IMR-90 (cell line): ENCODE measurements around the gene DCANP1. TPM values are rescaled to one million over a fixed set of nuclear protein-coding genes. Genes with fewer than 3 reads are reported as not detected.

Experiments
- ATAC-seq: fragments of 200-7000 bp; cut with Tn5 transposase; 2 replicates; pipeline ENCODE4 v1.9.1; 2020; ENCODE audit warnings: low read depth, mild to moderate bottlenecking, moderate library complexity
- BruUV-seq: library from RNA; stranded (reverse); fragments of 400-500 nt; replicated peaks from 2 replicates; lab custom pipeline; 2021; lab: Mats Ljungman, UMichigan
- CTCF ChIA-PET: fragments of 300-600 bp; formaldehyde crosslinking; extraction: SDS; loops from one replicate; lab custom pipeline; 2021; ENCODE audit warnings: antibody characterized with exemption; lab: Yijun Ruan, JAX
- POLR2A ChIA-PET: fragments of 300-600 bp; sonication (Branson Sonifier 250); formaldehyde crosslinking; loops from one replicate; lab custom pipeline; 2022; ENCODE audit warnings: antibody characterized with exemption; ENCODE audit not compliant: unreplicated experiment; lab: Charles Lee
- DNase-seq: peaks from one replicate; pipeline ENCODE4 v3.0.0; 2013
- H2AFZ ChIP-seq: replicated peaks from 2 replicates; pipeline ENCODE3; 2013; ENCODE audit warnings: low read length, mild to moderate bottlenecking; ENCODE audit not compliant: poor library complexity
- H2AK5ac ChIP-seq: 2 replicates; pipeline ENCODE4 v1.6.1; 2013; ENCODE audit warnings: low read depth, low read length, inconsistent platforms
- H2AK9ac ChIP-seq: replicated peaks from 2 replicates; pipeline ENCODE3; 2013; ENCODE audit warnings: mild to moderate bottlenecking, low read depth, low read length, moderate library complexity; ENCODE audit not compliant: poor library complexity
- H2BK120ac ChIP-seq: 2 replicates; pipeline ENCODE4 v1.6.1; 2013; ENCODE audit warnings: low read depth, low read length, inconsistent platforms
- H2BK15ac ChIP-seq: 3 replicates; pipeline ENCODE4 v1.6.1; 2013; ENCODE audit warnings: low read depth, low read length, inconsistent platforms
- H2BK20ac ChIP-seq: 2 replicates; pipeline ENCODE4 v1.6.1; 2013; ENCODE audit warnings: low read depth, mild to moderate bottlenecking, inconsistent platforms, low read length, moderate library complexity
- H2BK5ac ChIP-seq: 2 replicates; pipeline ENCODE4 v1.6.1; 2013; ENCODE audit warnings: mild to moderate bottlenecking, low read depth, low read length, inconsistent platforms; ENCODE audit not compliant: poor library complexity, severe bottlenecking
- H3K14ac ChIP-seq: replicated peaks from 2 replicates; pipeline ENCODE4 v1.6.1; 2013; ENCODE audit warnings: low read depth, low read length, inconsistent platforms
- H3K18ac ChIP-seq: 2 replicates; pipeline ENCODE4 v1.6.1; 2013; ENCODE audit warnings: low read depth, low read length, control low read depth
- H3K23ac ChIP-seq: 2 replicates; pipeline ENCODE4 v1.6.1; 2013; ENCODE audit warnings: low read depth, low read length, inconsistent platforms
- H3K27ac ChIP-seq: 2 replicates; pipeline ENCODE4 v1.5.1; 2013; ENCODE audit warnings: mild to moderate bottlenecking, control low read depth, low read length; ENCODE audit not compliant: insufficient read depth
- H3K27me3 ChIP-seq: 2 replicates; pipeline ENCODE4 v1.6.1; 2013; ENCODE audit warnings: low read length; ENCODE audit not compliant: control insufficient read depth, insufficient read depth
- H3K36me3 ChIP-seq: 2 replicates; pipeline ENCODE4 v1.6.1; 2013; ENCODE audit warnings: low read length, mixed read lengths; ENCODE audit not compliant: control insufficient read depth, insufficient read depth
- H3K4ac ChIP-seq: 2 replicates; pipeline ENCODE4 v1.6.1; 2013; ENCODE audit warnings: low read depth, low read length, inconsistent platforms
- H3K4me1 ChIP-seq: 2 replicates; pipeline ENCODE4 v1.6.1; 2013; ENCODE audit warnings: low read length, mixed read lengths; ENCODE audit not compliant: control insufficient read depth, insufficient read depth
- H3K4me2 ChIP-seq: 2 replicates; pipeline ENCODE4 v1.6.1; 2013; ENCODE audit warnings: low read depth, mild to moderate bottlenecking, control low read depth, low read length, moderate library complexity
- H3K4me3 ChIP-seq: 2 replicates; pipeline ENCODE4 v1.5.1; 2013; ENCODE audit warnings: low read depth, mild to moderate bottlenecking, control low read depth, low read length, moderate library complexity; ENCODE audit not compliant: insufficient read depth
- H3K56ac ChIP-seq: 2 replicates; pipeline ENCODE4 v1.6.1; 2013; ENCODE audit warnings: low read length, inconsistent platforms; ENCODE audit not compliant: insufficient read depth; ENCODE audit errors: extremely low read depth
- H3K79me1 ChIP-seq, 2 experiments: 2 replicates each; pipeline ENCODE4 v1.6.1; 2013; ENCODE audit warnings: low read length in 2 of 2, inconsistent platforms in 1 of 2, low read depth in 1 of 2
- H3K9ac ChIP-seq: 2 replicates; pipeline ENCODE4 v1.6.1; 2013; ENCODE audit warnings: low read depth, low read length, control low read depth
- H3K9me1 ChIP-seq: 2 replicates; pipeline ENCODE4 v1.6.1; 2013; ENCODE audit warnings: low read length, inconsistent platforms; ENCODE audit not compliant: insufficient read depth
- H3K9me3 ChIP-seq: 2 replicates; pipeline ENCODE4 v1.6.1; 2013; ENCODE audit warnings: low read length; ENCODE audit not compliant: control insufficient read depth, insufficient read depth
- H4K20me1 ChIP-seq: 2 replicates; pipeline ENCODE4 v1.6.1; 2013; ENCODE audit warnings: low read length, inconsistent platforms; ENCODE audit not compliant: insufficient read depth
- H4K5ac ChIP-seq: 2 replicates; pipeline ENCODE4 v1.6.1; 2013; ENCODE audit warnings: mild to moderate bottlenecking, low read depth, low read length, control low read depth
- H4K8ac ChIP-seq, 2 experiments: 2 replicates each; pipeline ENCODE4 v1.6.1; 2013; ENCODE audit warnings: low read depth in 2 of 2, low read length in 2 of 2, control low read depth in 1 of 2, inconsistent platforms in 1 of 2
- H4K91ac ChIP-seq: 2 replicates; pipeline ENCODE4 v1.6.1; 2013; ENCODE audit warnings: low read depth, low read length, inconsistent platforms; ENCODE audit not compliant: insufficient read depth
- BHLHE40 ChIP-seq: fragments of 150-350 bp; IDR thresholded peaks from 2 replicates; pipeline ENCODE4 v1.6.1; 2016; ENCODE audit warnings: mild to moderate bottlenecking, low read depth, low read length
- CEBPB ChIP-seq: IDR thresholded peaks from 2 replicates; pipeline ENCODE4 v1.6.1; 2012; ENCODE audit warnings: low read depth, low read length, improper control_type of control experiment
- CHD1 ChIP-seq: IDR thresholded peaks from 2 replicates; pipeline ENCODE4 v1.6.1; 2012; ENCODE audit warnings: low read depth, low read length, improper control_type of control experiment
- ELK1 ChIP-seq: fragments of 150-350 bp; IDR thresholded peaks from 2 replicates; pipeline ENCODE4 v1.6.1; 2016; ENCODE audit warnings: low read depth, mild to moderate bottlenecking, low read length, moderate library complexity, borderline replicate concordance
- FOS ChIP-seq: fragments of 150-350 bp; IDR thresholded peaks from 2 replicates; pipeline ENCODE4 v1.6.1; 2016; ENCODE audit warnings: low read depth, low read length
- MAFK ChIP-seq: IDR thresholded peaks from 2 replicates; pipeline ENCODE4 v1.6.1; 2012; ENCODE audit warnings: low read depth, low read length, improper control_type of control experiment
- MXI1 ChIP-seq: IDR thresholded peaks from 2 replicates; pipeline ENCODE4 v1.6.1; 2012; ENCODE audit warnings: low read depth, mild to moderate bottlenecking, low read length, moderate library complexity, borderline replicate concordance
- POLR2A ChIP-seq: IDR thresholded peaks from 2 replicates; pipeline ENCODE4 v1.6.1; 2012; ENCODE audit warnings: mild to moderate bottlenecking, low read depth, low read length
- RAD21 ChIP-seq: IDR thresholded peaks from 2 replicates; pipeline ENCODE4 v1.6.1; 2012; ENCODE audit warnings: low read length, improper control_type of control experiment
- RFX5 ChIP-seq: IDR thresholded peaks from 2 replicates; pipeline ENCODE4 v1.8.0; 2012; ENCODE audit warnings: low read depth, mild to moderate bottlenecking, low read length, moderate library complexity
- SMC3 ChIP-seq: fragments of 150-350 bp; IDR thresholded peaks from 2 replicates; pipeline ENCODE4 v1.6.1; 2016; ENCODE audit warnings: low read depth, mild to moderate bottlenecking, antibody characterized with exemption, low read length, moderate library complexity
- USF2 ChIP-seq: fragments of 150-350 bp; IDR thresholded peaks from 2 replicates; pipeline ENCODE4 v1.6.1; 2017; ENCODE audit warnings: mild to moderate bottlenecking, antibody characterized with exemption, low read length, low read depth
- WGBS, 2 experiments: methylation state at CpG; one replicate each; pipeline versions ENCODE4 v1.1.5 to v1.1.7; 2013; ENCODE audit warnings: missing lambda C conversion rate in 2 of 2; ENCODE audit not compliant: insufficient read length in 1 of 2; ENCODE audit errors: extremely low coverage in 2 of 2; 5-methylcytosine and 5-hydroxymethylcytosine counted together
- dilution Hi-C: fragments of 300-500 bp; cut with HindIII; formaldehyde crosslinking; loops from one replicate; pipeline ENCODE4 v1.14.3; 2018; ENCODE audit warnings: low sequenced_read_pairs; ENCODE audit not compliant: unreplicated experiment
- in situ Hi-C: fragments of 300-500 bp; cut with MboI; formaldehyde crosslinking; loops from 3 replicates; pipeline ENCODE4 v1.14.3; 2019; ENCODE audit warnings: low sequenced_read_pairs, inconsistent platforms, mixed read lengths
- intact Hi-C: fragments of 100-400 bp; cut with micrococcal nuclease; formaldehyde crosslinking; loops from 2 replicates; pipeline ENCODE4 v1.10.0; 2022
- polyA plus RNA-seq, 3 experiments: library from polyadenylated mRNA; depleted of rRNA; stranded (reverse); fragments of >200 nt; gene quantifications; 2 replicates each; pipeline ENCODE4 v1.2.3, GENCODE V29; 2012; ENCODE audit warnings: low replicate concordance in 1 of 3
- total RNA-seq: library from RNA; depleted of rRNA; stranded (reverse); fragments of >200 nt; gene quantifications from 2 replicates; pipeline ENCODE4 v1.2.3, GENCODE V29; 2012

The DCANP1 gene
- total and polyA plus RNA-seq, 2 of the 4 experiments (the other 2 are of a cell fraction), result not detected

- H2BK5ac ChIP-seq, result no peak overlapping the region
- no peak overlapping the region for H2AK9ac ChIP-seq
- H3K9ac ChIP-seq, result no peak overlapping the region
- no peak overlapping the region for H4K5ac ChIP-seq
- H2BK120ac ChIP-seq, result no peak overlapping the region
- no peaks in the 10 kb centered on the region for H3K27me3 ChIP-seq
- H3K4me3 ChIP-seq, result no peak overlapping the region
- TF ChIP-seq FOS (no peak), ELK1 (no peak), CEBPB (no peak), USF2 (no peak), SMC3 (no peak), RAD21 (no peak), BHLHE40 (no peak), RFX5 (no peak), CHD1 (no peak), MAFK (no peak), POLR2A (no peak), MXI1 (no peak)
- H4K8ac ChIP-seq, result no peak overlapping the region
- no peaks in the 10 kb centered on the region; a peak in 1 of 4 replicates for H3K79me1 ChIP-seq
- no peak overlapping the region for H3K23ac ChIP-seq
- ChIA-PET POLR2A (no interaction called here), CTCF (no interaction called here)
- no peak overlapping the region for H2BK15ac ChIP-seq
- DNase-seq (no peak), ATAC-seq (no peak)
- no peak overlapping the region for H2AK5ac ChIP-seq
- H3K18ac ChIP-seq, result no peak overlapping the region
- H3K27ac ChIP-seq, result no peak overlapping the region
- no peak overlapping the region for H4K91ac ChIP-seq
- in situ Hi-C loops, result no loop called here
- H3K4me2 ChIP-seq, result no peak overlapping the region
- no peaks in the 10 kb centered on the region for H3K9me1 ChIP-seq
- H2AFZ ChIP-seq, result no peak overlapping the region
- H3K9me3 ChIP-seq, result no peaks in the 10 kb centered on the region; the same call in none of the 2 replicates
- H3K4me1 ChIP-seq, result no peaks in the 10 kb centered on the region; the same call in 1 of the 2 replicates
- H3K14ac ChIP-seq, result no peak overlapping the region
- WGBS, 2 experiments, result no CpG with 5 or more reads among the region's 2 CpGs
- H4K20me1 ChIP-seq, result no peaks in the 10 kb centered on the region
- no TSS peak for BruUV-seq
- no peak overlapping the region for H3K4ac ChIP-seq
- intact Hi-C loops, result no loop called here
- no peaks in the 10 kb centered on the region for H3K36me3 ChIP-seq
- H3K56ac ChIP-seq, result no peak overlapping the region
- H2BK20ac ChIP-seq, result no peak overlapping the region
- dilution Hi-C loops, result no loop called here
These were observed 42.1 kb downstream of the DCANP1 start for GRCh38 chr5:135405082-135405481.
